Duodenal mucosa (tissue), 2 donors: ENCODE measurements around the gene DYDC1.
"Not testable (repeated sequence)": the region's sequence is repeated elsewhere in the genome, so short reads cannot be mapped to it uniquely, and the experiment has no call there.

Source experiments
- H3K27ac ChIP-seq: one replicate; pipeline ENCODE4 v1.7.0; 2013; ENCODE audit warnings: low read depth, low read length
- H3K27me3 ChIP-seq, 2 donors: one replicate each; pipeline ENCODE4 v1.7.0; 2013; ENCODE audit warnings: low read length in 2 of 2, control low read depth in 1 of 2; ENCODE audit not compliant: insufficient read depth in 2 of 2, control insufficient read depth in 1 of 2
- H3K36me3 ChIP-seq, 2 donors: one replicate each; pipeline ENCODE4 v1.7.0; 2013; ENCODE audit warnings: low read length in 2 of 2, control low read depth in 1 of 2; ENCODE audit not compliant: insufficient read depth in 2 of 2, control insufficient read depth in 1 of 2
- H3K4me1 ChIP-seq, 2 donors: one replicate each; pipeline ENCODE4 v1.7.0; 2013; ENCODE audit warnings: low read length in 2 of 2, control low read depth in 1 of 2; ENCODE audit not compliant: insufficient read depth in 2 of 2, control insufficient read depth in 1 of 2
- H3K4me3 ChIP-seq, 2 donors: one replicate each; pipeline ENCODE4 v1.7.0; 2013; ENCODE audit warnings: low read length in 2 of 2, low read depth in 1 of 2
- H3K9ac ChIP-seq, 2 donors: one replicate each; pipeline ENCODE4 v1.7.0; 2013; ENCODE audit warnings: low read length in 2 of 2, low read depth in 1 of 2
- H3K9me3 ChIP-seq, 2 donors: one replicate each; pipeline ENCODE4 v1.7.0; 2013; ENCODE audit warnings: low read length in 2 of 2, control low read depth in 1 of 2; ENCODE audit not compliant: control insufficient read depth in 1 of 2

Gene DYDC1

GRCh38 chr10:80320377-80320776 is 36.2 kb downstream of the DYDC1 start:
- H3K9me3 ChIP-seq, result no peaks in the 10 kb centered on the region
- H3K4me3 ChIP-seq, result no peak overlapping the region
- no peaks in the 10 kb centered on the region for H3K36me3 ChIP-seq
- H3K9ac ChIP-seq, result no peak overlapping the region
- no peak overlapping the region for H3K27ac ChIP-seq
- H3K27me3 ChIP-seq, result no peaks in the 10 kb centered on the region
- H3K4me1 ChIP-seq, result no peaks in the 10 kb centered on the region

- Histone ChIP-seq H3K27me3 (no peaks in the 10 kb centered on the region), H3K27ac (no peak overlapping the region), H3K4me3 (no peak overlapping the region), H3K9me3 (no peaks in the 10 kb centered on the region), H3K9ac (no peak overlapping the region), H3K36me3 (no peaks in the 10 kb centered on the region), H3K4me1 (no peaks in the 10 kb centered on the region)
Observed at GRCh38 chr10:80319725-80320290, 36.7 kb downstream of the DYDC1 start.

- Histone ChIP-seq H3K27ac (no peak overlapping the region), H3K36me3 (no peaks in the 10 kb centered on the region), H3K4me1 (no peaks in the 10 kb centered on the region), H3K9ac (no peak overlapping the region), H3K27me3 (no peaks in the 10 kb centered on the region), H3K4me3 (no peak overlapping the region), H3K9me3 (no peaks in the 10 kb centered on the region)
Observed at GRCh38 chr10:80319318-80319717, 37.2 kb downstream of the DYDC1 start.

GRCh38 chr10:80318742-80319141 is 37.8 kb downstream of the DYDC1 start:
- Histone ChIP-seq H3K4me3 (no peak overlapping the region), H3K36me3 (no peaks in the 10 kb centered on the region), H3K27me3 (no peaks in the 10 kb centered on the region), H3K9me3 (no peaks in the 10 kb centered on the region), H3K4me1 (no peaks in the 10 kb centered on the region), H3K9ac (no peak overlapping the region), H3K27ac (no peak overlapping the region)

GRCh38 chr10:80315391-80315790 is 41.2 kb downstream of the DYDC1 start:
- Histone ChIP-seq H3K9ac (no peak overlapping the region), H3K27ac (no peak overlapping the region), H3K4me3 (no peak overlapping the region)

GRCh38 chr10:80313523-80313922 is 43.0 kb downstream of the DYDC1 start:
- Histone ChIP-seq H3K4me3 (no peak overlapping the region), H3K27me3 (no peaks in the 10 kb centered on the region), H3K36me3 (no peaks in the 10 kb centered on the region), H3K9me3 (no peaks in the 10 kb centered on the region), H3K27ac (no peak overlapping the region), H3K9ac (no peak overlapping the region), H3K4me1 (no peaks in the 10 kb centered on the region)

More at GRCh38 chr10:80315391-80315790, 41.2 kb downstream of the DYDC1 start:
- H3K4me1 ChIP-seq, result no peaks in the 10 kb centered on the region
- H3K9me3 ChIP-seq, result no peaks in the 10 kb centered on the region
- H3K36me3 ChIP-seq, result no peaks in the 10 kb centered on the region
- no peaks in the 10 kb centered on the region for H3K27me3 ChIP-seq

GRCh38 chr10:80305989-80306388 is 50.6 kb downstream of the DYDC1 start:
- not testable (repeated sequence) for H3K27me3 ChIP-seq, H3K4me3 ChIP-seq, H3K9ac ChIP-seq, H3K9me3 ChIP-seq, H3K36me3 ChIP-seq, H3K4me1 ChIP-seq, H3K27ac ChIP-seq

- Histone ChIP-seq H3K9me3 (no peaks in the 10 kb centered on the region), H3K36me3 (no peaks in the 10 kb centered on the region), H3K27ac (no peak overlapping the region)
Observed at GRCh38 chr10:80296942-80297341, 59.6 kb downstream of the DYDC1 start.

GRCh38 chr10:80292607-80293239 is 63.8 kb downstream of the DYDC1 start:
- H3K27me3 ChIP-seq, result peaks cover 0 to 4% of the 10 kb centered on the region in 2 donors
- peaks cover 3 to 6% of the 10 kb centered on the region in 2 donors for H3K4me1 ChIP-seq
- no peak overlapping the region for H3K27ac ChIP-seq
- H3K9ac ChIP-seq, result no peak overlapping the region
- no peaks in the 10 kb centered on the region for H3K36me3 ChIP-seq
- H3K9me3 ChIP-seq, result no peaks in the 10 kb centered on the region
- no peak overlapping the region for H3K4me3 ChIP-seq

More at GRCh38 chr10:80296942-80297341, 59.6 kb downstream of the DYDC1 start:
- no peak overlapping the region for H3K9ac ChIP-seq
- H3K27me3 ChIP-seq, result peaks cover 0 to 4% of the 10 kb centered on the region in 2 donors
- H3K4me1 ChIP-seq, result no peaks in the 10 kb centered on the region
- H3K4me3 ChIP-seq, result no peak overlapping the region

- Histone ChIP-seq H3K9me3 (no peaks in the 10 kb centered on the region), H3K36me3 (no peaks in the 10 kb centered on the region), H3K9ac (no peak overlapping the region), H3K4me1 (peaks cover 3 to 6% of the 10 kb centered on the region in 2 donors), H3K27ac (no peak overlapping the region), H3K27me3 (peaks cover 0 to 4% of the 10 kb centered on the region in 2 donors), H3K4me3 (no peak overlapping the region)
Observed at GRCh38 chr10:80290474-80291220, 65.9 kb downstream of the DYDC1 start.
